Lower lobe of right lung (tissue), 2 donors: Measurements from ENCODE around the gene IL31RA. TPM values are rescaled to one million over a fixed set of nuclear protein-coding genes. Genes with fewer than 3 reads are reported as not detected.

ENCODE experiments used
- ATAC-seq, 2 donors: fragments of 200-7000 bp; cut with Tn5 transposase; one replicate each; pipeline ENCODE4 v1.9.1; 2020 to 2022; ENCODE audit warnings: mild to moderate bottlenecking in 2 of 2, moderate library complexity in 2 of 2
- DNase-seq: peaks from one replicate; pipeline ENCODE4 v3.0.0-alpha.2; 2020
- H3K27ac ChIP-seq: fragments of 200-600 bp; one replicate; pipeline ENCODE4 v1.8.0; 2022
- H3K27me3 ChIP-seq: fragments of 200-600 bp; one replicate; pipeline ENCODE4 v1.8.0; 2022; ENCODE audit warnings: low read depth
- H3K36me3 ChIP-seq: fragments of 200-600 bp; one replicate; pipeline ENCODE4 v1.8.0; 2022; ENCODE audit warnings: mild to moderate bottlenecking
- H3K4me1 ChIP-seq: fragments of 200-600 bp; one replicate; pipeline ENCODE4 v1.8.0; 2022
- H3K4me3 ChIP-seq: fragments of 200-600 bp; one replicate; pipeline ENCODE4 v1.8.0; 2022; ENCODE audit warnings: mild to moderate bottlenecking
- H3K9me3 ChIP-seq: fragments of 200-600 bp; one replicate; pipeline ENCODE4 v1.8.0; 2022
- intact Hi-C: fragments of 100-400 bp; cut with DNase I; formaldehyde crosslinking; loops from one replicate; pipeline ENCODE4 v1.11.0; 2022
- total RNA-seq: library from RNA; stranded (reverse); fragmentation: NEBNext Ultra II Directional; extraction: Animal tissue kit (Norgen Biotek cat#: 25700); gene quantifications from one replicate; pipeline ENCODE4 v1.2.1, GENCODE V29; 2021
- TF ChIP-seq, protein P1 (sequence below): fragments of 200-600 bp; IDR thresholded peaks from one replicate; pipeline ENCODE4 v1.8.0; 2022; ENCODE audit warnings: antibody characterized with exemption, mild to moderate bottlenecking
- donor health status: DM: no; HTN: yes; CAD: no; lungs with severe emphysema.

Gene IL31RA
- total RNA-seq, 1 donor from 2014 or later, result not detected

DNA sequence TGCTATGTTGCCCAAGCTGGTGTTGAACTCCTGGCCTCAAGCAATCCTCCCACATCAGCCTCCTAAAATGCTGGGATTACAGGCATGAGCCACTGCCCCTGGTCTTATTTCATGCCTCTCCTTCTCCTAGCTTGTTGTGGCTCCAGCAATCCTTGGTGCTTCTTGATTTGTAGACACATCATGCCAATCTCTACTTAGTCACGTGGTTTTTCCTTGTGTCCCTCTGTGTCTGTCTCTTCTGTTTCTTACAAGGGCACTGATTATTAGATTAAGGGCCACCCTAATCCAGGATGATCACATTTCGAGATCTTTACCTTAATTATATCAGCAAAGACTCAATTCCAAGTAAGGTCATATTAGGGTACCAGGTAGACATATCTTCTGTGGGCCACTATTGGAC is 9.2 kb upstream of the IL31RA start:
- intact Hi-C loops, result no loop called here
- H3K27me3 ChIP-seq, result no peaks in the 10 kb centered on the region
- H3K27ac ChIP-seq, result no peak overlapping the region
- no peaks in the 10 kb centered on the region for H3K4me1 ChIP-seq
- no peaks in the 10 kb centered on the region for H3K36me3 ChIP-seq
- peaks cover 10% of the 10 kb centered on the region for H3K9me3 ChIP-seq
- no peak for DNase-seq
- ATAC-seq, result no peak
- TF ChIP-seq, protein P1, sequence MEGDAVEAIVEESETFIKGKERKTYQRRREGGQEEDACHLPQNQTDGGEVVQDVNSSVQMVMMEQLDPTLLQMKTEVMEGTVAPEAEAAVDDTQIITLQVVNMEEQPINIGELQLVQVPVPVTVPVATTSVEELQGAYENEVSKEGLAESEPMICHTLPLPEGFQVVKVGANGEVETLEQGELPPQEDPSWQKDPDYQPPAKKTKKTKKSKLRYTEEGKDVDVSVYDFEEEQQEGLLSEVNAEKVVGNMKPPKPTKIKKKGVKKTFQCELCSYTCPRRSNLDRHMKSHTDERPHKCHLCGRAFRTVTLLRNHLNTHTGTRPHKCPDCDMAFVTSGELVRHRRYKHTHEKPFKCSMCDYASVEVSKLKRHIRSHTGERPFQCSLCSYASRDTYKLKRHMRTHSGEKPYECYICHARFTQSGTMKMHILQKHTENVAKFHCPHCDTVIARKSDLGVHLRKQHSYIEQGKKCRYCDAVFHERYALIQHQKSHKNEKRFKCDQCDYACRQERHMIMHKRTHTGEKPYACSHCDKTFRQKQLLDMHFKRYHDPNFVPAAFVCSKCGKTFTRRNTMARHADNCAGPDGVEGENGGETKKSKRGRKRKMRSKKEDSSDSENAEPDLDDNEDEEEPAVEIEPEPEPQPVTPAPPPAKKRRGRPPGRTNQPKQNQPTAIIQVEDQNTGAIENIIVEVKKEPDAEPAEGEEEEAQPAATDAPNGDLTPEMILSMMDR, result no peak
- H3K4me3 ChIP-seq, result no peak overlapping the region

- Histone ChIP-seq H3K4me1 (no peaks in the 10 kb centered on the region), H3K36me3 (no peaks in the 10 kb centered on the region), H3K9me3 (peaks cover 10% of the 10 kb centered on the region), H3K27ac (no peak overlapping the region), H3K4me3 (no peak overlapping the region), H3K27me3 (no peaks in the 10 kb centered on the region)
- ATAC-seq (no peak), DNase-seq (no peak)
- intact Hi-C loops, result no loop called here
- TF ChIP-seq, protein P1, result no peak
Observed at GRCh38 chr5:55847837-55848236, 3.3 kb upstream of the IL31RA start.

- Histone ChIP-seq H3K4me3 (no peak overlapping the region), H3K4me1 (no peaks in the 10 kb centered on the region), H3K27ac (no peak overlapping the region), H3K27me3 (no peaks in the 10 kb centered on the region), H3K9me3 (peaks cover 7% of the 10 kb centered on the region), H3K36me3 (no peaks in the 10 kb centered on the region)
- TF ChIP-seq, protein P1, result no peak
- DNase-seq (no peak), ATAC-seq (no peak)
- intact Hi-C loops, result no loop called here
Observed at GRCh38 chr5:55848783-55849182, 2.4 kb upstream of the IL31RA start.

DNA sequence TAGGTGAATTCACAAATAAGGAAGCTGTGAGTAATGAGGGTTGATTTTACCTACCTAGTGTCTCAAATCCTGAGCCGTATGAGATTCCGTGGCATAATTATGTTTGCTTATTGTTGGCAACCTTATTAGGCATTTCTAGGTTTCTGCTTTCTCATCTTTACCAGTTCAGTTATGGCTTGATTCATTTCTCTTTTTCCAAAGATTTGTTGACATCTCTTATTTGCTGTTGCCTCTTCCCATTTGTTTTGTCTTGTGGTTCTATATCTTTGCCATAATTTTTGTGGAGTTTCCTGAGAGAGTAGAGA is 470 bp downstream of the IL31RA start:
- DNase-seq, result no peak
- intact Hi-C loops, result no loop called here
- TF ChIP-seq, protein P1, result no peak
- Histone ChIP-seq H3K36me3 (no peaks in the 10 kb centered on the region), H3K9me3 (no peaks in the 10 kb centered on the region), H3K4me3 (no peak overlapping the region), H3K4me1 (peaks cover 11% of the 10 kb centered on the region), H3K27me3 (no peaks in the 10 kb centered on the region), H3K27ac (no peak overlapping the region)
- no peak for ATAC-seq

GRCh38 chr5:55852503-55852902 is 1.3 kb downstream of the IL31RA start:
- no peak for ATAC-seq
- Histone ChIP-seq H3K36me3 (no peaks in the 10 kb centered on the region), H3K4me3 (no peak overlapping the region), H3K9me3 (no peaks in the 10 kb centered on the region), H3K27me3 (no peaks in the 10 kb centered on the region), H3K27ac (no peak overlapping the region), H3K4me1 (peaks cover 11% of the 10 kb centered on the region)
- TF ChIP-seq, protein P1, result no peak
- intact Hi-C loops, result no loop called here
- no peak for DNase-seq
